ENCODE results near the gene OR5D14. TPM values are rescaled to one million over a fixed set of nuclear protein-coding genes. Genes with fewer than 3 reads are reported as not detected.

OR5D14 gene
- total RNA-seq, 4 donors from 2014 or later, result not detected

DNA sequence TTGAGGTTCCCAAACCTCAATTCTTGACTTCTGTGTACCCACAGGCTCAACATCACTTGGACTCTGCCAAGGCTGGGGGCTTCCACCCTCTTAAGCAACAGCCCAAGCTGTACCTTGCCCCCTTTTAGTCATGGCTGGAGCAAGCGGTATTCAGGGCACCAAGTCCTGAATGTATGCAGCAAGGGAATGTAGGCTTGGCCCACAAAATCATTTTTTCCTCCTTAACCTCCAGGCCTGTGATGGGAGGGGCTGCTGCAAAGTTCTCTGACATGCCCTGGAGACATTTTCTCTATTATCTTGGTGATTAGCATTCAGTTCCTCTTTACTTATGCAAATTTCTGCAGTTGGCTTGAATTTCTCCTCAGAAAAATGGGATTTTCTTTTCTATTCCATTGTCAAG lies 10.9 kb downstream of the OR5D14 start:
- H3K4me3 ChIP-seq, result no peak overlapping the region

DNA sequence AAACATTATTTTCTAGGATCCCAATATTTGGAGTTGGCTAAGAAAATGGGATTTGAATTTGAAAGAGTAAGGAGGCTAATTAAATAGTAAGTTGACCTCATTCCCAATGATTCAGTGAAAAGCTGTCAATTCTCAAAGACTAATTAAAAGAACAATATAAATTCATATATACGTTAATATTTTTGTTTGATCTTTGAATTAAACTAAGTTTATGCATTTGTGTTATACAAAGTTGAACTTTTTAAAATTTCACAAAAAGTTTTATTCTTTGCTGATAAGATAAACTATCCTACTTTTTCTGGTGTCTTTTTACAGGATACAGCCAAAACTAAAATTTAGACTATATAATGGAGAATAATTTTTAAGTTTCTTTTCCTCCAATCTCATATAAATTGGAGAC lies 15.7 kb downstream of the OR5D14 start, which contains the start of gene OR5L1:
Gene OR5L1, plus strand, starts transcription at position 301 of the 400 bp plus-strand sequence. CDS start 100 bp downstream, outside the sequence.
- Histone ChIP-seq H3K27ac (no peak within 1 kb of the TSS), H3K4me3 (no peak within 1 kb of the TSS), H3K9me3 (no peaks in the 10 kb centered on the region), H3K4me1 (no peaks in the 10 kb centered on the region), H3K36me3 (no peaks in the 10 kb centered on the region), H3K27me3 (no peaks in the 10 kb centered on the region)
- TF ChIP-seq EP300 (IDR thresholded peaks at IDR 0.05; ENCODE audit: low read depth) (no peak), POLR2AphosphoS5 (IDR thresholded peaks at IDR 0.05) (no peak), CTCF (IDR thresholded peaks at IDR 0.05) (no peak), POLR2A (IDR thresholded peaks at IDR 0.05) (no peak)
- intact Hi-C loops (cut with DNase I; ENCODE audit: low total_unique reads), result no loop called here
- WGBS, 2 donors (ENCODE audit: low coverage in 1 of 2), result 35 to 88% methylated on average over 1 of the region's 1 CpG
- in situ Hi-C loops (cut with MboI; ENCODE audit: low pct_ligation_motif_present in 1 of 4, low pct_unique_long_range_greater_than_20kb in 1 of 4, low sequenced_read_pairs in 3 of 4), result no loop called here
- no peak for DNase-seq

More for the DNA sequence above, 10.9 kb downstream of the OR5D14 start:
- no peaks in the 10 kb centered on the region for H3K4me1 ChIP-seq
- no peaks in the 10 kb centered on the region for H3K27me3 ChIP-seq
- no peaks in the 10 kb centered on the region for H3K36me3 ChIP-seq
- H3K9me3 ChIP-seq, result no peaks in the 10 kb centered on the region
- no peak overlapping the region for H3K27ac ChIP-seq
- no peak for DNase-seq
- in situ Hi-C loops (cut with MboI; ENCODE audit: low pct_ligation_motif_present in 1 of 4, low pct_unique_long_range_greater_than_20kb in 1 of 4, low sequenced_read_pairs in 3 of 4), result no loop called here
- 84% methylated on average over 1 of the region's 1 CpG; no CpG with 5 or more reads in 1 of the 2 donors for WGBS, 2 donors (ENCODE audit: low coverage in 1 of 2)
- TF ChIP-seq POLR2A (IDR thresholded peaks at IDR 0.05) (no peak), EP300 (IDR thresholded peaks at IDR 0.05; ENCODE audit: low read depth) (no peak), POLR2AphosphoS5 (IDR thresholded peaks at IDR 0.05) (no peak), CTCF (IDR thresholded peaks at IDR 0.05) (no peak)
- intact Hi-C loops (cut with DNase I; ENCODE audit: low total_unique reads), result no loop called here

GRCh38 chr11:55819330-55819729 lies 24.0 kb downstream of the OR5D14 start, which contains the start of gene OR5D18:
TSS of gene OR5D18 (plus strand) at chr11:55819630. CDS start at chr11:55819630, 0 bp downstream.
- Histone ChIP-seq H3K36me3 (no peaks in the 10 kb centered on the region), H3K4me3 (no peak within 1 kb of the TSS), H3K4me1 (no peaks in the 10 kb centered on the region), H3K27ac (no peak within 1 kb of the TSS), H3K9me3 (peaks cover 0 to 2% of the 10 kb centered on the region in 2 donors), H3K27me3 (no peaks in the 10 kb centered on the region)
- DNase-seq, result no peak
- in situ Hi-C loops (cut with MboI; ENCODE audit: low pct_ligation_motif_present in 1 of 4, low pct_unique_long_range_greater_than_20kb in 1 of 4, low sequenced_read_pairs in 3 of 4), result no loop called here
- intact Hi-C loops (cut with DNase I; ENCODE audit: low total_unique reads), result no loop called here
- WGBS, 2 donors (ENCODE audit: low coverage in 1 of 2), result 82 to 86% methylated on average over 4 to 5 of the region's 5 CpGs
- TF ChIP-seq POLR2A (IDR thresholded peaks at IDR 0.05) (no peak), EP300 (IDR thresholded peaks at IDR 0.05; ENCODE audit: low read depth) (no peak), CTCF (IDR thresholded peaks at IDR 0.05) (no peak), POLR2AphosphoS5 (IDR thresholded peaks at IDR 0.05) (no peak)

DNA sequence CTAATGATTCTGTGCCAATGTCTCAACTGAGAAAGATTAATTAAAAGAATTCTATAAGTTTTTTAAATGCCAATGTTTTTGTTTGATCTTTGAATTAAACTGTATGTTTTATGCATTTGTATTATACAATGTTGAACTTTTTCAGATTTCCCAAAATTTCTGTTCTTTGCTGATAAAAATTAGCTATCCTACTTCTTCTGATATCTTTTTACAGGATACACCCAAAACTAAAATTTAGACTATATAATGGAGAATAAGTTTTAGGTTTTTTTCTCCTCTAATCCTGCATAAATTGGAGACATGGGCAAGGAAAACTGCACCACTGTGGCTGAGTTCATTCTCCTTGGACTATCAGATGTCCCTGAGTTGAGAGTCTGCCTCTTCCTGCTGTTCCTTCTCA lies 31.6 kb downstream of the OR5D14 start, which contains the start of gene OR5L2:
Gene OR5L2, plus strand, starts transcription at position 301 of the 400 bp plus-strand sequence. Its CDS starts 0 bp downstream, at position 301.
- Histone ChIP-seq H3K36me3 (no peaks in the 10 kb centered on the region), H3K27ac (no peak within 1 kb of the TSS), H3K9me3 (peaks cover 0 to 2% of the 10 kb centered on the region in 2 donors), H3K27me3 (no peaks in the 10 kb centered on the region), H3K4me1 (no peaks in the 10 kb centered on the region), H3K4me3 (no peak within 1 kb of the TSS)
- TF ChIP-seq CTCF (IDR thresholded peaks at IDR 0.05), result no peak
- TF ChIP-seq POLR2AphosphoS5 (IDR thresholded peaks at IDR 0.05), result no peak
- TF ChIP-seq POLR2A (IDR thresholded peaks at IDR 0.05), result no peak
- TF ChIP-seq EP300 (IDR thresholded peaks at IDR 0.05; ENCODE audit: low read depth), result no peak
- no peak for DNase-seq
- in situ Hi-C loops (cut with MboI; ENCODE audit: low pct_ligation_motif_present in 1 of 4, low pct_unique_long_range_greater_than_20kb in 1 of 4, low sequenced_read_pairs in 3 of 4), result no loop called here
- intact Hi-C loops (cut with DNase I; ENCODE audit: low total_unique reads), result no loop called here

Data from transverse colon (tissue), 4 donors.